Breast epithelium (tissue), 3 donors: ENCODE results near the gene ALKBH6.

Experiments
- POLR2A ChIP-seq: fragments of 450-650 bp; IDR thresholded peaks from one replicate; pipeline ENCODE4 v1.6.1; 2016; ENCODE audit warnings: antibody characterized with exemption, mild to moderate bottlenecking, moderate library complexity
- POLR2AphosphoS5 ChIP-seq, 3 donors: sonication (generic); formaldehyde crosslinking; IDR thresholded peaks; one replicate each; pipeline ENCODE4 v1.6.1; 2017; ENCODE audit warnings: antibody characterized with exemption in 3 of 3
- TF ChIP-seq, protein P1 (sequence below), 3 donors: fragments of 450-650 bp; IDR thresholded peaks; one replicate each; pipeline ENCODE4 v1.5.1; 2016 to 2017; ENCODE audit warnings: antibody characterized with exemption in 3 of 3, mild to moderate bottlenecking in 3 of 3, moderate library complexity in 3 of 3

GRCh38 chr19:36046443-36047050 lies 32.5 kb upstream of the ALKBH6 start:
- no peak for TF ChIP-seq POLR2A
- TF ChIP-seq, protein P1, sequence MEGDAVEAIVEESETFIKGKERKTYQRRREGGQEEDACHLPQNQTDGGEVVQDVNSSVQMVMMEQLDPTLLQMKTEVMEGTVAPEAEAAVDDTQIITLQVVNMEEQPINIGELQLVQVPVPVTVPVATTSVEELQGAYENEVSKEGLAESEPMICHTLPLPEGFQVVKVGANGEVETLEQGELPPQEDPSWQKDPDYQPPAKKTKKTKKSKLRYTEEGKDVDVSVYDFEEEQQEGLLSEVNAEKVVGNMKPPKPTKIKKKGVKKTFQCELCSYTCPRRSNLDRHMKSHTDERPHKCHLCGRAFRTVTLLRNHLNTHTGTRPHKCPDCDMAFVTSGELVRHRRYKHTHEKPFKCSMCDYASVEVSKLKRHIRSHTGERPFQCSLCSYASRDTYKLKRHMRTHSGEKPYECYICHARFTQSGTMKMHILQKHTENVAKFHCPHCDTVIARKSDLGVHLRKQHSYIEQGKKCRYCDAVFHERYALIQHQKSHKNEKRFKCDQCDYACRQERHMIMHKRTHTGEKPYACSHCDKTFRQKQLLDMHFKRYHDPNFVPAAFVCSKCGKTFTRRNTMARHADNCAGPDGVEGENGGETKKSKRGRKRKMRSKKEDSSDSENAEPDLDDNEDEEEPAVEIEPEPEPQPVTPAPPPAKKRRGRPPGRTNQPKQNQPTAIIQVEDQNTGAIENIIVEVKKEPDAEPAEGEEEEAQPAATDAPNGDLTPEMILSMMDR (IDR thresholded peaks at IDR 0.05) = no peak
- no peak for TF ChIP-seq POLR2AphosphoS5 (IDR thresholded peaks at IDR 0.05)
